ENCODE measurements around the gene UBR4.

The UBR4 gene

GRCh38 chr1:19179597-19180264 is 30.3 kb downstream of the UBR4 start:
- no peaks in the 10 kb centered on the region for H3K9me3 ChIP-seq
- peak; percentile 5 for DNase-seq
- no peak overlapping the region for H3K4me3 ChIP-seq (ENCODE audit: low read depth, low read length)
- no peaks in the 10 kb centered on the region for H3K27me3 ChIP-seq
- peaks cover 28% of the 10 kb centered on the region; the same call in 1 of the 2 replicates for H3K36me3 ChIP-seq
- H3K4me1 ChIP-seq, result no peaks in the 10 kb centered on the region
- TF ChIP-seq, protein P1, sequence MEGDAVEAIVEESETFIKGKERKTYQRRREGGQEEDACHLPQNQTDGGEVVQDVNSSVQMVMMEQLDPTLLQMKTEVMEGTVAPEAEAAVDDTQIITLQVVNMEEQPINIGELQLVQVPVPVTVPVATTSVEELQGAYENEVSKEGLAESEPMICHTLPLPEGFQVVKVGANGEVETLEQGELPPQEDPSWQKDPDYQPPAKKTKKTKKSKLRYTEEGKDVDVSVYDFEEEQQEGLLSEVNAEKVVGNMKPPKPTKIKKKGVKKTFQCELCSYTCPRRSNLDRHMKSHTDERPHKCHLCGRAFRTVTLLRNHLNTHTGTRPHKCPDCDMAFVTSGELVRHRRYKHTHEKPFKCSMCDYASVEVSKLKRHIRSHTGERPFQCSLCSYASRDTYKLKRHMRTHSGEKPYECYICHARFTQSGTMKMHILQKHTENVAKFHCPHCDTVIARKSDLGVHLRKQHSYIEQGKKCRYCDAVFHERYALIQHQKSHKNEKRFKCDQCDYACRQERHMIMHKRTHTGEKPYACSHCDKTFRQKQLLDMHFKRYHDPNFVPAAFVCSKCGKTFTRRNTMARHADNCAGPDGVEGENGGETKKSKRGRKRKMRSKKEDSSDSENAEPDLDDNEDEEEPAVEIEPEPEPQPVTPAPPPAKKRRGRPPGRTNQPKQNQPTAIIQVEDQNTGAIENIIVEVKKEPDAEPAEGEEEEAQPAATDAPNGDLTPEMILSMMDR (IDR thresholded peaks at IDR 0.05; ENCODE audit: low read depth, low read length), result peak; percentile 55

DNA sequence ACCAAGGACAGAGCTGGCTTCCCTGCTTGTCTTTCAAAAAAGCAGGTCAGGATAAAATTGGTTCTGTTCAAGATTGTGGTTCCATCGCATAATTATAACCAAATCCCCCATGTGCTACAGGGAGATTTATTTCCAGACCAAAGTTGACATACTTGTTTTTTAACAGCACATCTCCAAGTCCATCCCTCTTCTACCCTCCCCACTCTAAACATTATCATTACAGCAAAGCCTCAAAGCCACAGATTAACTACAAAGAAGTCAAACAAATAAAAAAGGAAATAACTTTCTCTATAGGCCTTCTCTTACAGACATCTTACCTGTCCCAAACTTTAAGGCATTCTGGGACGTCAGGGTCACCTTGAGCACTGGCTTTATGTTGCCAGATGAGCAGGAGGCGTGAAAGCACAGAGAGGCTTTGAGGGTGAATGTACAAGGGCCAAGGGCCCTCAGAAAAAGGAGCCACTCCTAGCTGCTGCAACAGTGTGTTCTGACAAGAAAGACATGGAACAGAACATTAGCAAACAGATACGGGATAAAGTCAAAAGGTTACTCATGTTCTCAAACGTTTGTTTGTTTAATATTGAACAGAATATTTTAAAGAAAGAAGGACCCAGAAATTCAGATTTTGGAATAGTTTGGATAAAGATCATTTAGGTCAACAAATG is 31.2 kb downstream of the UBR4 start:
- no peak for DNase-seq
- Histone ChIP-seq H3K4me1 (no peaks in the 10 kb centered on the region), H3K4me3 (ENCODE audit: low read depth, low read length) (no peak overlapping the region), H3K27me3 (no peaks in the 10 kb centered on the region), H3K9me3 (no peaks in the 10 kb centered on the region), H3K36me3 (peaks cover 27% of the 10 kb centered on the region)
- TF ChIP-seq, protein P1 (IDR thresholded peaks at IDR 0.05; ENCODE audit: low read depth, low read length), result no peak

GRCh38 chr1:19177811-19178210 is 32.3 kb downstream of the UBR4 start:
- no peaks in the 10 kb centered on the region for H3K4me1 ChIP-seq
- H3K9me3 ChIP-seq, result no peaks in the 10 kb centered on the region
- H3K36me3 ChIP-seq, result peaks cover 26% of the 10 kb centered on the region
- DNase-seq, result no peak
- no peak overlapping the region for H3K4me3 ChIP-seq (ENCODE audit: low read depth, low read length)
- TF ChIP-seq, protein P1 (IDR thresholded peaks at IDR 0.05; ENCODE audit: low read depth, low read length), result no peak
- H3K27me3 ChIP-seq, result no peaks in the 10 kb centered on the region

- TF ChIP-seq, protein P1 (IDR thresholded peaks at IDR 0.05; ENCODE audit: low read depth, low read length), result no peak
- Histone ChIP-seq H3K4me1 (no peaks in the 10 kb centered on the region), H3K36me3 (peaks cover 33% of the 10 kb centered on the region), H3K4me3 (ENCODE audit: low read depth, low read length) (no peak overlapping the region), H3K9me3 (no peaks in the 10 kb centered on the region), H3K27me3 (no peaks in the 10 kb centered on the region)
- DNase-seq, result no peak
Measured at GRCh38 chr1:19169642-19170041, 40.4 kb downstream of the UBR4 start.

DNA sequence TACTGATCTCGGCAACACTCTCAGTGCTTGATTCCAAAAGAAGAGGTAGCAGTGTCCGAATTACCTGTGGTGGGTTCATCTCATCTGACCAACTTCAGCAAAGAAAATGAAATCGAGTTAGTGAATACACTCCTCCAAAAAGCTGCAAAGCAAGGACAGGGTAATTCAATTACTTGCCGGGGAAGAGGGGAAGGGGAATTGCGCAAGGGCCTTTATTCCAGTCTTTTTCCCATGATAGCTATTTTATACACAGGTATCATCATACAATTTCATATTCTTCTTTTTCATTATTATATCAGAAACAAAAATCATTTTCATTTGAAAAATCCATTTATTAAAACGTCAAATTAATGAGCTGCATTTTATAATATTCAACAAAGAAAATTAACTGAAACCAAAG is 42.9 kb downstream of the UBR4 start:
- TF ChIP-seq, protein P1 (IDR thresholded peaks at IDR 0.05; ENCODE audit: low read depth, low read length), result no peak
- H3K36me3 ChIP-seq, result peaks cover 46% of the 10 kb centered on the region
- no peaks in the 10 kb centered on the region for H3K4me1 ChIP-seq
- no peak for DNase-seq
- H3K4me3 ChIP-seq (ENCODE audit: low read depth, low read length), result no peak overlapping the region
- H3K9me3 ChIP-seq, result no peaks in the 10 kb centered on the region
- H3K27me3 ChIP-seq, result no peaks in the 10 kb centered on the region

DNA sequence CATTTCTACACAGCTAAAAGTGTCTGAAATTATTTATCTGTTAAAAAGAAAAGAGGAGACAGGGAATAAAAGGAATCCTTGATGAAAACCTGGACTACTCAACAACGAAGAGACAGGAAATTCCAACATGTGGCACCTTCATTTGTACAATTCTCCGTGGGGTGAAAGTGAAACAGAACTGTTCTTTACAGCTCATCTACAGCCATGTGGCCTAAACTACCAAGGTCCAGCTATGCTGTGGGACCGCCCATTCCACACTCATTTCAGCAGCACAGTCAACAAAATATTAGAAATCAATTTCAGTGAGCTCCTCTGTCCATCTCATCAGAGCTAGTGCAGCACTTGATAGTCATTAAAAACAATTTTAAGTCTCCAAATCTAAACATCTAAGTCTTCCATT is 44.0 kb downstream of the UBR4 start:
- DNase-seq, result no peak
- peaks cover 51% of the 10 kb centered on the region for H3K36me3 ChIP-seq
- no peaks in the 10 kb centered on the region for H3K9me3 ChIP-seq
- no peak overlapping the region for H3K4me3 ChIP-seq (ENCODE audit: low read depth, low read length)
- no peaks in the 10 kb centered on the region for H3K4me1 ChIP-seq
- TF ChIP-seq, protein P1 (IDR thresholded peaks at IDR 0.05; ENCODE audit: low read depth, low read length), result no peak
- H3K27me3 ChIP-seq, result no peaks in the 10 kb centered on the region
